Pancreas (tissue), 10 donors: ENCODE results near the gene ITPR2. TPM values are rescaled to one million over a fixed set of nuclear protein-coding genes. Genes with fewer than 3 reads are reported as not detected.
A peak's percentile ranks its signal among the peaks of the same experiment; 100 is the strongest.

ENCODE experiments used
- ATAC-seq, 4 donors: fragments of 200-7000 bp; cut with Tn5 transposase; one replicate each; pipeline versions ENCODE4 v1.8.0 to v1.9.1; 2020; ENCODE audit warnings: mild to moderate bottlenecking in 4 of 4, moderate library complexity in 4 of 4
- DNase-seq, 6 donors: peaks; one replicate each; pipeline ENCODE4 v3.0.0-alpha.2; 2020
- FAIRE-seq: peaks from 2 replicates; lab custom pipeline; 2012; peaks lifted over from hg19 to GRCh38; lab: Jason Lieb, UNC
- H3K27ac ChIP-seq, 4 donors: fragments of 200-600 bp; sonication (generic); 1 replicate in 3 of 4; 2 replicates in 1 of 4; pipeline versions ENCODE4 v1.5.0 to v1.8.0; 2020
- H3K27me3 ChIP-seq, 4 donors: fragments of 200-600 bp; one replicate each; pipeline ENCODE4 v1.8.0; 2021
- H3K36me3 ChIP-seq, 3 donors: fragments of 200-600 bp; sonication (generic) in 1 of 3; one replicate each; pipeline versions ENCODE4 v1.5.0 to v1.8.0; 2020 to 2021
- H3K4me1 ChIP-seq, 3 donors: fragments of 200-600 bp; one replicate each; pipeline ENCODE4 v1.8.0; 2021
- H3K4me3 ChIP-seq, 4 donors: fragments of 200-600 bp; sonication (generic) in 2 of 4; one replicate each; pipeline versions ENCODE4 v1.5.0 to v1.8.0; 2020 to 2021
- H3K9me3 ChIP-seq, 4 donors: fragments of 200-600 bp; one replicate each; pipeline ENCODE4 v1.8.0; 2021
- WGBS, 2 donors: extraction: QIAGEN DNeasy Blood & Tissue Kit; methylation state at CpG; one replicate each; pipeline ENCODE4 v1.1.7; 2013; 5-methylcytosine and 5-hydroxymethylcytosine counted together
- intact Hi-C, 3 donors: fragments of 100-400 bp; cut with DNase I; formaldehyde crosslinking; loops; one replicate each; pipeline versions ENCODE4 v1.11.1 to v1.14.2; 2022
- polyA plus RNA-seq, 2 donors: library from polyadenylated mRNA; stranded (reverse); fragments of 200-250 nt; gene quantifications; one replicate each; pipeline ENCODE4 v1.2.3, GENCODE V29; 2013
- total RNA-seq, 6 donors: library from RNA; stranded (reverse); fragmentation: NEBNext Ultra II Directional in 4 of 6; extraction: Animal tissue kit (Norgen Biotek cat#: 25700) in 4 of 6; gene quantifications; one replicate each; pipeline versions ENCODE4 v1.2.1 to v1.2.4, GENCODE V29; 2021 to 2023
- TF ChIP-seq, protein P1 (sequence below), 4 donors: fragments of 200-600 bp; sonication (generic) in 3 of 4; IDR thresholded peaks; one replicate each; pipeline versions ENCODE4 v1.5.0 to v1.8.0; 2021; ENCODE audit warnings: antibody characterized with exemption in 4 of 4
- donor health status: healthy with polysubstance abuse.
- donor health status: DM: no; HTN: no; CAD: no; lungs with moderate emphysema.
- donor health status: DM: no; HTN: no; CAD: no.
- donor health status: control.
- donor health status: control.
- donor health status: Bipolar disorder and iron deficiency.
- donor health status: DM: yes; HTN: yes; CAD: no.
- donor health status: DM: no; HTN: no; CAD: no.
- donor health status: DM: no; HTN: no; CAD: no.
- donor health status: DM: yes; HTN: yes; CAD: no.

ITPR2 gene
- total and polyA plus RNA-seq, 8 donors = 3.3 to 51.8 (median 25.5) TPM

GRCh38 chr12:26809611-26810285, 23.2 kb downstream of the ITPR2 start:
- Histone ChIP-seq H3K4me3 (no peak overlapping the region), H3K27ac (peak overlapping the region in 2 of 4 donors; percentile 25 to 26), H3K4me1 (peaks cover 3 to 21% (median 8%) of the 10 kb centered on the region in 3 donors), H3K9me3 (no peaks in the 10 kb centered on the region), H3K36me3 (no peaks in the 10 kb centered on the region), H3K27me3 (no peaks in the 10 kb centered on the region)
- intact Hi-C loops = no loop called here
- 80 to 84% methylated on average over 6 of the region's 6 CpGs for WGBS, 2 donors
- TF ChIP-seq, protein P1, sequence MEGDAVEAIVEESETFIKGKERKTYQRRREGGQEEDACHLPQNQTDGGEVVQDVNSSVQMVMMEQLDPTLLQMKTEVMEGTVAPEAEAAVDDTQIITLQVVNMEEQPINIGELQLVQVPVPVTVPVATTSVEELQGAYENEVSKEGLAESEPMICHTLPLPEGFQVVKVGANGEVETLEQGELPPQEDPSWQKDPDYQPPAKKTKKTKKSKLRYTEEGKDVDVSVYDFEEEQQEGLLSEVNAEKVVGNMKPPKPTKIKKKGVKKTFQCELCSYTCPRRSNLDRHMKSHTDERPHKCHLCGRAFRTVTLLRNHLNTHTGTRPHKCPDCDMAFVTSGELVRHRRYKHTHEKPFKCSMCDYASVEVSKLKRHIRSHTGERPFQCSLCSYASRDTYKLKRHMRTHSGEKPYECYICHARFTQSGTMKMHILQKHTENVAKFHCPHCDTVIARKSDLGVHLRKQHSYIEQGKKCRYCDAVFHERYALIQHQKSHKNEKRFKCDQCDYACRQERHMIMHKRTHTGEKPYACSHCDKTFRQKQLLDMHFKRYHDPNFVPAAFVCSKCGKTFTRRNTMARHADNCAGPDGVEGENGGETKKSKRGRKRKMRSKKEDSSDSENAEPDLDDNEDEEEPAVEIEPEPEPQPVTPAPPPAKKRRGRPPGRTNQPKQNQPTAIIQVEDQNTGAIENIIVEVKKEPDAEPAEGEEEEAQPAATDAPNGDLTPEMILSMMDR (IDR thresholded peaks at IDR 0.05) = no peak
- DNase-seq (no peak), FAIRE-seq (no peak), ATAC-seq (peak in 1 of 4 donors; percentile 11)

GRCh38 chr12:26808766-26809476, 24.1 kb downstream of the ITPR2 start:
- Histone ChIP-seq H3K36me3 (no peaks in the 10 kb centered on the region), H3K4me1 (peaks cover 3 to 21% (median 10%) of the 10 kb centered on the region in 3 donors), H3K9me3 (no peaks in the 10 kb centered on the region), H3K27me3 (no peaks in the 10 kb centered on the region), H3K27ac (no peak overlapping the region), H3K4me3 (no peak overlapping the region)
- ATAC-seq (no peak), DNase-seq (no peak), FAIRE-seq (no peak)
- 78 to 80% methylated on average over 3 of the region's 3 CpGs for WGBS, 2 donors
- TF ChIP-seq, protein P1 (IDR thresholded peaks at IDR 0.05) = no peak
- intact Hi-C loops = no loop called here

GRCh38 chr12:26807292-26807691, 25.7 kb downstream of the ITPR2 start:
- TF ChIP-seq, protein P1 (IDR thresholded peaks at IDR 0.05) = no peak
- H3K27me3 ChIP-seq = no peaks in the 10 kb centered on the region
- H3K4me3 ChIP-seq = no peak overlapping the region
- WGBS, 2 donors = 97% methylated on average over 1 of the region's 1 CpG
- ATAC-seq (no peak), DNase-seq (no peak), FAIRE-seq (no peak)
- H3K27ac ChIP-seq = no peak overlapping the region
- intact Hi-C loops = no loop called here
- peaks cover 3 to 30% (median 21%) of the 10 kb centered on the region in 3 donors for H3K4me1 ChIP-seq
- no peaks in the 10 kb centered on the region for H3K9me3 ChIP-seq
- no peaks in the 10 kb centered on the region for H3K36me3 ChIP-seq

DNA sequence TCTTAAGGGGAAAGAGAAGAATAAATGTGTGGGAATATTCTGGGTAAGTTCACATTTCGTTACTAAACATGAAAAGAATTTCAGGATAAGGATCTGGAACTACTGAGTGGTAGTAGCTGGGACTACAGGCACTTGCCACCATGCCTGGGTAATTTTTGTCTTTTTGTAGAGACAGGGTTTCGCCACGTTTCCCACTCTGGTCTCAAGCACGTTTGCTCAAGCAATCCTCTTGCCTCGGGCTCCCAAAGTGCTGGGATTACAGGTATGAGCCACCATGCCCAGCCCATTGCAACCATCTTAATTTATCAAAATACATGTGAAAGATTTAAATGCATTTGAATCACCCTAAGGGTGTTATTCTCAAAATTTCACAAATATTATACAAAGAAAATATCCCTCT, 26.4 kb downstream of the ITPR2 start:
- DNase-seq (no peak), ATAC-seq (no peak), FAIRE-seq (no peak)
- H3K27me3 ChIP-seq = no peaks in the 10 kb centered on the region
- TF ChIP-seq, protein P1 (IDR thresholded peaks at IDR 0.05) = no peak
- 93 to 95% methylated on average over 5 of the region's 5 CpGs for WGBS, 2 donors
- intact Hi-C loops = no loop called here
- no peak overlapping the region for H3K27ac ChIP-seq
- H3K36me3 ChIP-seq = no peaks in the 10 kb centered on the region
- H3K9me3 ChIP-seq = no peaks in the 10 kb centered on the region
- no peak overlapping the region for H3K4me3 ChIP-seq
- peaks cover 3 to 34% (median 21%) of the 10 kb centered on the region in 3 donors for H3K4me1 ChIP-seq
